Activated gamma-delta T cell treated with Interleukin-2 at 50 U/mL for 16 hours (primary cell): ENCODE measurements around the gene WDR93.
A peak's percentile ranks its signal among the peaks of the same experiment; 100 is the strongest.

Experiments
- DNase-seq: peaks from one replicate; pipeline ENCODE4 v3.0.0-alpha.2; 2020

Gene WDR93

DNA sequence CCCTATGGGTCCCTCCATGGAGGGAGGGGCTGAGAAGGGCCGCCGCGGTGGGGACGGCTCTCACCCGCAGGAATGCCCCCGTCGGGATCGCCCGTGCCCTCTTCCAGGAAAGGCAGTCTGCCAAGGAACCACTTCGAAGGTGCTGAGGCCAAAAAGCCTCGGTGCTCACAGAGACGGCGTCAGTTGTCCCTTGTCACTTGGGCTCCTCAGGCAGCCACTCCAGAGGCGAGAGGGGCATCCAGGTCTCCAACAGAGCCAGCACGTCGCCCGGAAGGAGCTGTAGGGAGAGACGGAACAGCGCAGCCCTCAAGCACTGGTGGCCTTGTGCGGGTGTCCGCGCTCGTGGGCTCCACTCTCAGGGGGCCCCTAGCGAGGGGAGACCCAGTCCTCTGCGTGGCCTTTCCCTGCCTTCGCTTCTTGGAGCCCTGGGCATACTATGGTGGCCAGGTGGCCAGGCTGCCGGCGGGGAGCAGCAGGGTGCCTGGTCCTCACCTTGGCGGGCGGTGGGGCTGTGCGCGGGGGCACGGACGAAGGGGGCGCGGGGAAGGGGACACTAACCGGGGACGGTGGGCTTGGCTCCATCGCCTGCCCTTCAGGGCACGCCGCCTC lies 59.4 kb downstream of the WDR93 start:
- DNase-seq: no peak

DNA sequence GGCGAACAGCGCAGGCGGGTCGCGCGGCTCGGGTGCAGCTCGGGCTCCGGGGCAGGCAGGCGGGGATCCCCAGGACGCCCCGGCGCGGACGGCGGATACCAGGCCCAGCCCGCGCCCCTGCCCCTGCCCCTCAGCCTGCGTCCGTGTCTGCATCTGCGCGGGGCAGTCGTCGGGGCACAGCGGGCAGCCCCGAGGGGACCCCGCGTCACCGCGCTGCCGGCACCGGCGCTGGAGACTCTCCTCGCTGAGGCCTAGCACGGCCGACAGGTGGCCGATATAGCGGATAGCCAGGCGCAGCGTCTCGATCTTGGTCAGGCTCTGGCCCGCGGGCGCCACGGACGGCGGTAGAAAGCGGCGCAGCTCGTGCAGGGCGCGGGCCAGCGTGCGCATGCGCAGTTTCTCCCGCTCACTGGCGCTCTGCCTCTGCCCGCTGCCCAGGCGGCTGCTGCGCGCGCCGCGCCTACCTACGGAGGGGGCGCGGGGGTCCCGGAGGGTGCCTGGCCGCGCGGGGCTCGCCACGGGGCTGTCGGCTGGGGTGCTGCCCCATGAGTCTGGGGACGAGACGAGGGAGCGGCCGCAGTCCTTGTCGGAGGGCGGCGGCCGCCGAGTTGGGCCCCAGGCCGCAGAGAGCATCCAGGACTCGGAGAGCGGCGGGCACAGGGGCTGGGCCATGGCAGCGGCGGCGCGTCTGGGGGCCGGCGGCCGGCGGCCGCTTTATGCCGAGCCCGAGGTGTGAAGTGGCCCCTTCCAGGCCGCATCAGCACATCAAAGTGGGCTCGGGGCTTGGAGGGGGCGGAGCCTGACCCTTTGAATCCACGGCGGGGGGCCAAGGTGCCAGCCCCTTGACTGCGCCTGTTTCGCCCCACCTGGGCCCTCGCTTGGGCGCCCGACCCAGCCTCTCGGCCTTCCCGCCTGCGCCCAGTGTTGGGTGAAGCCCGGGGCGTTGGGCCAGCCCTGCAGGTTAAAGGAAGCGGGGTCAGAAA lies 60.2 kb downstream of the WDR93 start, which contains the start of gene MESP1:
TSS of gene MESP1 (minus strand) at position 690 of the 983 bp plus-strand sequence. CDS start at position 672, 18 bp downstream.
- peak; percentile 84 for DNase-seq

DNA sequence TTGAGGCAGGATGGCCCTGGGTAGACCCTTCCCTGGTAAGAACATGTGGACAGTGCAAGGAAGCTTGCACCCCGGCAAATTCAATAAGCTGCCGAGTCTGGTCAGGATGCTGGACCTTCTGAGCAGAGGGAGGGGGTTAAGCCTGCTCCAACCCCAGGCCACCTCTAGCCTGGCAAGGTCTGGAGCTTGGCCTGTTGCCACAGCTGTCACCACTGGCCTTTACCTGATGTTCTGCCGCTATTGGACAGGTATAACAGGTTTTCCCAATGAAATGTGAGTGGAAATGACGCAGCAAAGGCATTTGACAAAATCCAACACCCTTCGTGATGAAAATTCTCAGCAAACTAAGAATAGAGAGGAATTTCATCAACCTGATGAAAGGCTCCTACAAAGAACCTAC lies 61.1 kb downstream of the WDR93 start:
- DNase-seq: no peak

DNA sequence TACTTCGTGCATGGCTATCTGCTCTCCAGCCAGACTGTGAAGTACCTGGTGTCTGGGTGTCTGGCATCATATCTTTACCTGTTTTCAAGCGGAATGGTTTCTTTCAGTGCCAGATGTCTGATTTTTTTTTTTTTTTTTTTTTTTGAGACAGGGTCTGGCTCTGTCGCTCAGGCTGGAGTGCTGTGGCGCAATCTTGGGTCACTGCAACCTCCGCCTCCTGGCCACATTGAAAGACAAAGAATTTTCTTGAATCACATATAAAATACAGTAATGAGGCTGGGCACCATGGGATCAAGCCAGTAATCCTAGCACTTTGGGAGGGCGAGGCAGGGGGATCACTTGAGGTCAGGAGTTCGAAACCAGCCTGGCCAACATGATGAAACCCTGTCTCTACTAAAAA lies 63.2 kb downstream of the WDR93 start:
- no peak for DNase-seq

DNA sequence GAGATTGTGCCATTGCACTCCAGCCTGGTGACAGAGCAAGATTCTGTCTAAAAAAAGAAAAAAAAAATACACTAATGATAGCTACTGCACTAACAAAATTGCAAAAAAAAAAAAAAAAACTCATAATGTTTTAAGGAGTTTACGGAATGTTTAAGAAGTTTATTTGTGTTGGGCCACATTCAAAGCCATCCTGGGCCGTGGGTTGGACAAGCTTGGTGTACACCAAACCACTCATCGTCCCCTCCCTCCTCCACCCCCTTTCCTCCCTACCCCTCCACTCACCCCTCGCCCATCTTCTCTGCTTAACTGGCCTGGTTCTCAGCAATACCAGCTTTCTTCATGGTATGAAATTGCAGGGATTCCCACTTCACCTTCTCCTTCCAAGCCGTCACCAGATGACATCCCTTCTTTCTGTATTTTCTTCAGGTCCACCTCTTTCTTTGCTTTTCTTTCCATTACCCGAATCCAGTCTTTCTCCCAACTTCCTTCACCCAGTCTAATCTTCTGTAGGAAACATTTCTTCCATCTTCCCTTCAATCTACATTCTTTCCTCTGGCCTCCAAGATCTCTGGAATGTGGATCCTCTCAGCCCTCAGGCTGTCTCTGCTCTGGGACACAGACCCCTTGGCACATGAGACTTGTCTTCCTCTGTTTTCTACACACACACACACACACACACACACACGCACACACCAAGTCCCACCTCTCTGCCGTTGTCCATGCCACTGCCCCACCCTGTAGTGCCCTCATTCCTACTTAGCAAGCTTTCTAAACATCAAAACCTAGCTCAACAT lies 63.9 kb downstream of the WDR93 start:
- no peak for DNase-seq

DNA sequence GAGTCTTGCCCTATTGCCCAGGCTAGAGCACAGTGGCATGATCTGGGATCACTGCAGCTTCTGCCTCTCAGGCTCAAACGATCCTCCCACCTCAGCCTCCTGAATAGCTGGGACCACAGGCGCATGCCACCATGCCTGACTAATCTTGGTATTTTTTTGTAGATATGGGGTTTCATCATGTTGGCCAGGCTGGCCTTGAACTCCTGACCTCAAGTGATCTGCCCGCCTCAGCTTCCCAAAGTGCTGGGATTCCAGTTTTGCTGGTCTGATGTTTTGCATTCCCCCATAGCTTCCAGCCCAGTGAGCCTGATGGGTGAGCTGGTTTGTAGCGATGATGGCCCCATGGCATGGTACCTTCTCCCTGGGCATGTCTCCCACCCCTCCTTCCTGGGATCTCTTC lies 65.1 kb downstream of the WDR93 start:
- no peak for DNase-seq

DNA sequence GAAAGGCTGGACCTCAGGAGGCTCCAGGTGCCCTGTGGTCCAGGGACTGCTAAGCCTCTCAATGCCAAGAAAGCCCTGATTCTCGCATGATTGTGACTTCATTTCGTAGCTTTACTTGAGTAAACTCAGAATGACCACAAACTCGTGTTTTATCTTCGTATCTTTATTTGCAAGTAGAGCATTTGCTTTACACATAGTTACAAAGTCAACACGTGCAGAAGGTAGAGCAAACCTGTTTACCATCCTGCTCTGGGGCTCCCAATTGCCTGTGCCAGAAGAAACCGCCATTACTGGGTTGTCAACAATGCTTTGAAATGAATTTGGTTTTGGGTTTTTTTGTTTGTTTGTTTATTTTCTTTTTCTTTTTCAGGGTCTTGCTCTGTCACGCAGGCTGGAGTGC lies 66.3 kb downstream of the WDR93 start:
- DNase-seq: no peak

DNA sequence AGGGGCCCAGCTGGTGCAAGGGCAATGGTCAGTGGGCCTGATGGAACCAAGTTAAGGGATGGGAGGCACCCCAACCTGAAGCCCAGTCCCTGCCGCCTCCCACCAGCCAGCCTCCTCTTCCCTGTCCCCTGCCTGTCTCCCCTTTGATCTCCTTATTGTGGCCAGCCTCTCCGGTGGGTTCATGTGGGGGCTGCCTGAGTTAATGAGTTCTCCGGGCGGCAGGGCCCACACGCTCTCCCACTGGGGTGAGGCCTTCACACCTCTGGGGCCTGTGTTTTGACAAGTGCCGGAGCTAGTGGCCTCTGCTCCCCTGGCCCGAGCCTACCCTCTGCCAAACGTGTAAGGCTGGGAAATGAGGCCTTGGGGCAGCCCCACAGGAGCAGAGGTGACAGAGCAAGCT lies 67.7 kb downstream of the WDR93 start:
- no peak for DNase-seq

DNA sequence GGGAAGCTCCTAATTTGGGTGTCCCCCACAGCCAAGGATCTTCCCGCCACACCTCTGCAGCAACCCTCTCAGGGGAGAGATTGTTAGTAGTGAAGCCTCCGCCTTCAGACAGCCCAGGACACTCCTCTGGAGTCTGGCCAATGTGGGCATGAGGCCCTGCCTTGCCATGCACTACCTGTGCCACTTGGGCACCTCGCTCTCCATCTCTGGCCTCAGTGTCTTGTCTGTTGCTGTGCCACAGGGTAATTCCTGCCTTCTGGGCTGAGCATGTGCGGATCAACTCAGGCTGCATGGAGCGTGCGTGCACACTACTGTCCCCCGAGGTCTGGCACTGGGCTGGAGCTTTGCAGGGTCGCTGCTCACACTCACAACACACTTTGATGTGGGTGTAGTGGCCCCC lies 68.4 kb downstream of the WDR93 start:
- no peak for DNase-seq

DNA sequence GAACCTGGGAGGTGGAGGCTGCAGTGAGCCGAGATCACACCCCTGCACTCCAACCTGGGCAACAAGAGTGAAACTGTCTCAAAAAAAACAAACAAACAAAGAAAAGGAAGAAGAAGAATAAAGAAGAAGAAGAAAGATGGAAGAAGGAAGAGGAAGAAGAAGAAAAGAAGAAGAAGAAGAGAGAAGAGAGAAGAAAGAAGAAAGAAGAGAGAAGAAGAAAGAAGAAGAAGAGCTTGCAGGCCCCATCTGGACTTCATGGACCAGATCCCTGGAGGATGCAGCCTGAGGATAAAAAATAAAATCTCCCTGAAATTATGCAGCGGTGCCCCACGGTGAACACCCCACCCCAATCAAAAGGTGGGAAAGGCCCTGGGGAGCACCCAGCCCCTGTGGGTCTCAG lies 69.2 kb downstream of the WDR93 start:
- DNase-seq: no peak

DNA sequence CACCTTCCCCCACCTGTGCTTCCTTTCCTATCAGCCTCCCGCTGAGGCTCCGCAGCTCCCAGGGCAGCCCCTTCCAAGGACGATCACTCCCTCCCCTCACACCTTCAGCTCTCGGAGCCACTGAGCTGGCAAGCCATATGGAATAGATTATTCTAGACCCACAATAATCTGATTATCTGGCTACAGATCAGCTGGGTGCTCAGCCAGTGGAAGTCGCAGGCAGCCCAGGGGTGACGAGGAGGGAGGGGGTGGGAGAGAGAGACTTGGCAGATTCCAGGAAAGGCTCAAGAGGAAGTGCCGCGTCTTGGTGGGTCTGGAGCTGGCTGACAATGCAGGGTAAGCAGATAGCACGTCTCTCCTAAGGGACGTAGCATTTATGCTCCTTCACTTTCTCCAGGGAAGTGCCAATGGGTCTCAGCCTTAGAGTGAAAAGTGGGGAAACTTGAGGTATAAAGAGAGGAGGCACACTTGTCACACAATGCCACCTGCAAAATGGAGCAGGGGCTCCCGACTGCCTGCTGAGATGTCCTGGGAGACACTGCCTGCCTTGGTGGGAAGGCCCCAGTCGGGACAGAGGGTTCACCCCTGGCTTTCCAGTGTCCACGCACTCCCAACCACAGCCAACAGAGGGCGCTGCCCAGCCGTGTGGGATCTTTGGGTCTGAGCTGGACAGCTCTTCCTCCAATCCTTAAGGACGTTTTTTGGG lies 69.8 kb downstream of the WDR93 start:
- peak; percentile 54 for DNase-seq

DNA sequence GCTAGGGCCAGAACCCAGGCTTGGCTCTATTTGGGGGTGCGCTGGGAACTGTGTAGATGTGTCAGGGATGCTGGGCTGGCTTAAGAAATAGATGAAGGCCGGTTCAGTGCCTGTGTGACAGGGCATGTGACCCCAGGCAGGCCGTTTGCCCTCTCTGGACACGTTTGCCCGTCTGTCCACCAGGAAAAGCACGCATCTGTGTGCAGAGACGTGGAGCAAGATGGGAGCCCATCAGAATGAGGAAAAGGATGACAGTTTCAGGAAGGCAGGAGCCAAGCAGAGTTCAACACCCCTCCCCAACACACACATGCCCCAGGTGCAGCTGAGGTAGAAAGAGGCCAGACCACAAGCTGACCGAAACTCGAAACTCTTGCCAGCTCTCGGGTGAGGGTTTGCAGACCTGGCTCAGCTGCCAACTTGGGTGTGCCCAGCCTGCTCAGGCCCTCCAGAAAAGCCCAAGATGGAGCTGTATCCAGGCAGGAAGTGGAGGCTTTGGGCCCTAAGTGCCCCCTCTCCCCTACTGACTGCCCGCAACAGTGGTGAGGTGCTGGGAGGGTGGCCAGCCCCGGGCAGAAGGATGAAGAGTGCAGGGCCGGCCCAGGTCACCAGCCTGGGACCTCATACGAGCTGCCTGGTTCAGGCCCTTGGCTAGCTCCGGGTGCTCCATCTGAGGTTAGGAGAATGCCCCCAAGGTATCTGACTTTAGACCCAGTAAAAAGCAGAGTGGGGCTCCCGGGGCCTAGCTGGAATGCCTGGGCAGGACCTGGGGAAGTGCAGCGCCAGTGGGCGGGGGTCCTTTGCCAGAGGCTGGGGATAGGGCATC lies 70.6 kb downstream of the WDR93 start:
- no peak for DNase-seq

DNA sequence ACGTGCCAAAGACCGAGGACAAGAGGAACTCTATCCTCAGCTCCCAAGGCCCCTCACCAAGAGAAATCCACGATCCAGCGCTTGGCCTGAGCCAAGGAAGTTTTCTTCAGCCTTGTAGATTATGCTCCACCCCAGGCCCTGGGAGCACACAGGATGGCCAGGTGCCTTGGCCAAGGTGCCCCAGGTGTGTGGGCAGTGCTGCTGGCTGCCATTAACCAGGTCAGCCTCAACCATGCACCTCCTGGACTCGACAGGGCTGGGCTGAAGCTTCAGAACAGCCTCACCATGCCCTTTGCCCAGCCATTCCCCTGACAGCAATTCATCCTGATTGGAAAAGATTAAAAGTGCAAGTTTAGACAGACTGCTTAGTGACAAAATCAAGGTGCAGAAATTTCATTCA lies 71.3 kb downstream of the WDR93 start:
- no peak for DNase-seq

DNA sequence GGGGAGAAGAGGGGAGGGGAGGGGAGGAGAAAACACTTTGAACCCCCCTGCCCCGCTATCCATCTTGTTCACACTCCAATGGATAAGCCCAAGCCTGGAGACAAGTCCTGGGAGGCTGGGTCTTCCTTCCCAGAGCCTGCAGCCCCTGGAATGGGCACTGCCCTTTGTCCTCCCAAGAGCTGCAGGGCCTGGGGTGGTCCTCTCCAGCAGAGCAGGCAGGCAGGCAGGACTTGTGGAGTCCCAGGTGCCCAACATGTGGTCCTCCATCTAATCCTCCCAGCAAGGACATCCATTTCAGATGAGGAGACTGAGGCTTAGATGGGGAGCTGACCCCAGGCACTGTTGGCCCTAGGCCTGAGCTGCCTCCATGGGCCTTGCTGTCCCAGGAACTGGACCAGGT lies 75.1 kb downstream of the WDR93 start:
- no peak for DNase-seq

DNA sequence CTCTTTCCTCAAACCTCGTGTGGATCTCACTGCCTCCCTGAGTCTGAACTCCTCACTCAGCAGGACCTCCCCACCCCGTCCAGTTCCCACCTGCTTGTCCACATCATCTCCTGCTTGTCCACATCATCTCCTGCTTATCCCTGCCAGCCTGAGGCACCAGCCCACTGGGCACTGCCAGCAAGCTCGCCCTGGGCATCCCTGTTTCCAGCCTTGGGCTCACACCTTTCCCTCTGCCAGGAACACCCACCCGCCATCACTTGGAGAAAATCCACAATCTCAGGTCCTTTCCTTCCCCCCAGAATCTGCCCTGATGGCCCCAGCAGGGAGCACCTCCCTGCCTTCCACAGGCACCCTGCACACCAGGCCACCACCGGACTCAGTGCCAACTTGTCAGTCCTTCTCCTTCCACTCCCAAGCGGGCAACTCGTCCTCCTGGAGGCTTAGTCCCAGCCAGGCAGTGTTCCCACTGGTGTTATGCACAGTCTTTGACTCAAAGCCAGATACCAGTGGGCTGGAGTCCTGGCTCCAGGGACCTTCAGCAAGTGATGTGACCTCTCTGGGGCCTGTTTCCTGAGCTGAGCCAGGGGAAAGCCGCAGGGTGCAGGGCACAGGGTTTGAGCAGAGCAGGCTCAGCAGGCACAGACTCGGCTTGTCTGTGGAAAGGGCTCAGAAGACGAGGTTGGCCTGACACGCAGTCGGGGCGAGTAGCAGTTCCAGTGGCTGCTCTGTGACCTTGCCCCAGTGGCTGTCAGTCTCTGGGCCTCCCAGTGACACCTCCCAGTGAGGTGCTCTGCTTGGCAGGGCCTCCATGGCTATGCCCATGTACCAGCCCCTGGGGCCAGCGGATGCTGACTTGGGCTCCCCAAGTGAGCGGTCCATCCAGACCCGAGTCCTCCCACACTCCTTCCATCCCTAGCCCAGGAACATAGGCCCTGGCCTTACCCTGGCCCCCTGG lies 76.0 kb downstream of the WDR93 start:
- no peak for DNase-seq

DNA sequence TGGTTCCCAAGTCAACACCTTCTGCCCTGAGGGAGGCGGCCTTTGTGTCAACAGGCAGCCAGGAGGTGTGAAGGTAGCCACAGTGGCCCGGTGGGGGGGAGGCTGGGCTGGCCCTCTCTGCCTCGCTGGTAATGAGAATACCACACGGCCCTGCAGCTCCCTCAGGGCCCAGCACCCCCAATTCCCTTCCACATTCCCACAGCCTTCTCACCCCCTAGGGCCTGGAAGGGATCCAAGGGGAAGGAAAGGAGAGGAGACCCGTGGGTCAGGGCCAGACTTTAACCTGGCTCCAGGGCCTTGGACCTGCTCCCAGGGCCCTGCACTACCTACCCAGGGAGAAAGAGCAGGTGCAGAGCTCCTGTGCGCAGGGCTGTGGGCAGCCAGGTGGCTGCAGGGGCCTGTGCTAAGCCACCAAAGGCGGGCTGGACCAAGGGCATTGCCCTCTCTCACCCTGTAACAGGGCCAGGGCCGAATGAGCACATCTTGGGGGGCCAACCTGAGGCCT lies 76.9 kb downstream of the WDR93 start:
- no peak for DNase-seq

DNA sequence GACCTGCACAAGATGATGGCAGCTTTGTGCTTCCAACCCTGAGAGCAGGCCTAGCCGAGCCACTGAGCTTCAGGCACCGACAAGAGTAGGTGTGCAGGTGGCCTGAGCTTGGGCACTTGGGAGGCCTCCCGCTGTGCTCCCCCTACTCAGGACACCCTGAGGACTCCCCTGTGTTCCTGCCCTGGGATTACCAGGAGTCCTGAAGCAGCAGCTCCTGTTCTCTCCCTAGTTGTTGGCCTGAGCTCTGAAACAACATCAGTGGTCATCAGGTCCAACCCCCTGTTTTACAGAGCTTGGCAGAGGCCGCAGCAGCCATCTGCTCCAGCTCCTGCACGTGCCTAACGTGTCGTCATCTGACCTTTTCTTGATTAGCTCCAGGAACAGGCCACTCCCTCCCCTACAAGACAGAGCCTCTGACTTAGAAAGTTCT lies 77.5 kb downstream of the WDR93 start:
- DNase-seq: no peak

DNA sequence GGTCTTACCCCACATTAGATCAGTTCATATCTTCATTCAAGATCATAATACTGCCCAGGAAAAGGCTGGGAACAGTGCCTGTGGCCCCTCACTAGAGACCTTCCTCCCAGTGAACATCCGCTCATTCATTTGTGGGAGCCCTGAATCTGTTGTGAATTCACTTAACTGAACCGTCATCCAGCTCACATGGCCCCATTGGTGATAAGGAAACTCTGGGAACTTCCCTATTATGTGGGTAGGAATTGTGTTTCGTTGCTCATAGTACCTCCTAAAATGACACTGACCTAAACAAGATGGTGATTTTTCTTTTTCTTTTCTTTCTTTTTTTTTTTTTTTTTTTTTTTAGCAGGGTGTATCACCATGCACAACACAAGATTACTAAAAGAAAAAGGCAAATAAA lies 78.8 kb downstream of the WDR93 start:
- DNase-seq: no peak

DNA sequence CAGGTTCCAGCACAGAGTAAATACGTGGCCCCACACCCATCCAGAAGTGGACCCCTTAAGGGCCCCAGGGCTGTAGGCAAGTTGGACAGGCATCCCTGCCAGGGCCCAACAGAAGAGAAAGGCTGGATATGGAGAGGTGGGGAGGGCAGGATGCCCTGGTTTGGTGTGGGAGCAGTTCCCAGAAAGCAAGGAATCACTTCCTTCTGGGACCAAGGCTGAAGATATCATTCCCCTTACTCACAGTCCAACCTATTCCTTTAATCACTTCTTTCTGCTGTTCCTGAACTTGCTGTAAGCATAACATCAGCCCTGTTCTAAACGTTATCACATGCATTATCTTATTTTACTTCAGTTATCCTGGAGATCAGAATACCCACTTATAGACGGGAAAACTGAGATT lies 79.4 kb downstream of the WDR93 start:
- no peak for DNase-seq

DNA sequence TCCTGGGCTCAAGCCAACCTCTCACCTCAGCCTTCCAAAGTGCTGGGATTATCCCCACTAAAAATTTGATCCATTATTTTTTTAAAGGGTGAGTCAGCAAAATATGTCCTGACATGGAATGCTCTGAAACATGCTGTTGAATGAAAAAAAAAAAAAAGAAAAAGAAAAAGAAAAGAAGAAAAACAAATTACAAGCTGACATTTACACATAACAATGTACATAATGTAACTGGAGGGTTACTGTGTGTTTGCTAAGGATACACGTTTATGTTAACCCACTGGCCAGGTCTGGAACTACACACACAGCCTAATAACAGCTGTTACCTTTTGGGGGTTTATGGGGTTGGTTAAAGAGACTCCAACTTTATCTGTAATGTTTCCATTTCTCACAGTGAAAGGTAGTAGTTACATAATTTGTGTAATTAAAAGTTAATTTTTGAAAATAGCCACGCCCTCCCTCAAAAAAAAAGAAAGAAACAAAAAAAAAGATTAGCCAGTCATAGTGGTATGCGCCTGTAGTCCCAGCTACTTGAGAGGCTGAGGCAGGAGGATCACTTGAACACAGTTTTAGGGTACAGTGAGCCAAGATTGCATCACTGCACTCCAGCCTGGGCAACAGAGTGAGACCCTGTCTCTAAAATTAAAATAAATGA lies 82.4 kb downstream of the WDR93 start:
- DNase-seq: no peak
